Fibroblast of villous mesenchyme (primary cell): ENCODE data around the gene CERT1. TPM values are rescaled to one million over a fixed set of nuclear protein-coding genes. Genes with fewer than 3 reads are reported as not detected.
A peak's percentile ranks its signal among the peaks of the same experiment; 100 is the strongest.
"Not testable (repeated sequence)": the region's sequence is repeated elsewhere in the genome, so short reads cannot be mapped to it uniquely, and the experiment has no call there.

Experiments
- DNase-seq: peaks from one replicate; pipeline ENCODE4 v3.0.0-alpha.2; 2010; ENCODE audit warnings: low read depth
- H3K4me3 ChIP-seq: 2 replicates; pipeline ENCODE4 v1.5.1; 2011; ENCODE audit warnings: low read depth, mild to moderate bottlenecking, low read length
- total RNA-seq: library from RNA; depleted of rRNA; stranded (reverse); fragments of >200 nt; gene quantifications from 2 replicates; pipeline ENCODE4 v1.2.3, GENCODE V29; 2012
- TF ChIP-seq, protein P1 (sequence below): IDR thresholded peaks from 2 replicates; pipeline ENCODE4 v1.5.1; 2012; ENCODE audit warnings: low read depth, mild to moderate bottlenecking, low read length; ENCODE audit not compliant: insufficient read depth

The CERT1 gene, protein sequence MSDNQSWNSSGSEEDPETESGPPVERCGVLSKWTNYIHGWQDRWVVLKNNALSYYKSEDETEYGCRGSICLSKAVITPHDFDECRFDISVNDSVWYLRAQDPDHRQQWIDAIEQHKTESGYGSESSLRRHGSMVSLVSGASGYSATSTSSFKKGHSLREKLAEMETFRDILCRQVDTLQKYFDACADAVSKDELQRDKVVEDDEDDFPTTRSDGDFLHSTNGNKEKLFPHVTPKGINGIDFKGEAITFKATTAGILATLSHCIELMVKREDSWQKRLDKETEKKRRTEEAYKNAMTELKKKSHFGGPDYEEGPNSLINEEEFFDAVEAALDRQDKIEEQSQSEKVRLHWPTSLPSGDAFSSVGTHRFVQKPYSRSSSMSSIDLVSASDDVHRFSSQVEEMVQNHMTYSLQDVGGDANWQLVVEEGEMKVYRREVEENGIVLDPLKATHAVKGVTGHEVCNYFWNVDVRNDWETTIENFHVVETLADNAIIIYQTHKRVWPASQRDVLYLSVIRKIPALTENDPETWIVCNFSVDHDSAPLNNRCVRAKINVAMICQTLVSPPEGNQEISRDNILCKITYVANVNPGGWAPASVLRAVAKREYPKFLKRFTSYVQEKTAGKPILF
- total RNA-seq: 22.2 and 27.2 TPM in 2 replicates

DNA sequence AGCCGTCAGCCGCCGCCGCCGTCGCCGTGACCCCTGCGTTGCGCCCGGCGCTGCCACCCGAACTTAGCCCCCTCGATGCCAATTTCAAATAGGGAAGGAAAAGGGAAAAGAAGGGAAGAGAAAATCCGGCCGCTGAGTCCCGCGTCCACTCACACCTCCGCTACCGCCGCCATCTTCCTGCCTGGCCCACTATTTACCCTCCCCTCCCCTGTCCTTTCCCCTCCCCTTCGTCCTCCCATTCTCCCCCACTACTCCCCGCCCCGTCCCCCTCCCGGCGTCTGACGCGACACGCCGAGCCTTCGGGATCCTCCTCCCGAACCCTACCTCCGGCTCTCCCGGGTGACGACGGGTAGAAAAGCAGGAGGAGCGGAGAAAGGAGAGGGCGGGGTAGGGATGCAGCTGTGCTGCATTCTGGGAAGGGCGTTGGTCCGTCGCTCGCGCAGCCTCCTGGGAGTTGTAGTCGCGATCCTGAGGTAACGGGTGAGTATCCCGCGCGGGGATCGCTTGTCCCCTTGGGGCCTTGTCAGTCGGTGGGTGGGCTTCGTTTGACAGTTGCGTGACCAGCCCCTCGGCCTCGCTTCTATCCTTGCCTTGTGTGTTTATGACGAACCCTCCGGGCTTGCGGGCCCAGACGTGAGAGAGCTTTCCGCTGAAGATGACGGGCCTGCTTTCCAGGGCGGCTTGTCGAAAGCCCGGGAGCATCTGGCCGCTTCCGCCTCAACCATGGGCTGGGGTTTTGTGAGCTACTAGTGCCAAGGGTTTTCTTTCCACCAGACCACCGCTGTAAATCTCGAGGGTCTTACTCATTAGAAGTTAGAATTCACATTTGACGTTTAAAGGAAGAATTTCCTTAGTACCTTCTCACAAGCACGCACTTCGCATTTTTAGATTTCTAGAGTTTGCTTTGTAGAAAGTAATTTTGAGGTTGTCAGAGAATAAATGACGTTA, at the start of gene CERT1, which contains the start of gene POLK:
Gene CERT1, minus strand, starts transcription at position 195 of the 948 bp plus-strand sequence. CDS start 422 bp downstream, outside the sequence.
Gene POLK, plus strand, starts transcription at position 457 of the 948 bp plus-strand sequence.
- H3K4me3 ChIP-seq: peak within 1 kb of the TSS; percentile 87
- TF ChIP-seq, protein P1, sequence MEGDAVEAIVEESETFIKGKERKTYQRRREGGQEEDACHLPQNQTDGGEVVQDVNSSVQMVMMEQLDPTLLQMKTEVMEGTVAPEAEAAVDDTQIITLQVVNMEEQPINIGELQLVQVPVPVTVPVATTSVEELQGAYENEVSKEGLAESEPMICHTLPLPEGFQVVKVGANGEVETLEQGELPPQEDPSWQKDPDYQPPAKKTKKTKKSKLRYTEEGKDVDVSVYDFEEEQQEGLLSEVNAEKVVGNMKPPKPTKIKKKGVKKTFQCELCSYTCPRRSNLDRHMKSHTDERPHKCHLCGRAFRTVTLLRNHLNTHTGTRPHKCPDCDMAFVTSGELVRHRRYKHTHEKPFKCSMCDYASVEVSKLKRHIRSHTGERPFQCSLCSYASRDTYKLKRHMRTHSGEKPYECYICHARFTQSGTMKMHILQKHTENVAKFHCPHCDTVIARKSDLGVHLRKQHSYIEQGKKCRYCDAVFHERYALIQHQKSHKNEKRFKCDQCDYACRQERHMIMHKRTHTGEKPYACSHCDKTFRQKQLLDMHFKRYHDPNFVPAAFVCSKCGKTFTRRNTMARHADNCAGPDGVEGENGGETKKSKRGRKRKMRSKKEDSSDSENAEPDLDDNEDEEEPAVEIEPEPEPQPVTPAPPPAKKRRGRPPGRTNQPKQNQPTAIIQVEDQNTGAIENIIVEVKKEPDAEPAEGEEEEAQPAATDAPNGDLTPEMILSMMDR: no peak
- peak; percentile 98 for DNase-seq

DNA sequence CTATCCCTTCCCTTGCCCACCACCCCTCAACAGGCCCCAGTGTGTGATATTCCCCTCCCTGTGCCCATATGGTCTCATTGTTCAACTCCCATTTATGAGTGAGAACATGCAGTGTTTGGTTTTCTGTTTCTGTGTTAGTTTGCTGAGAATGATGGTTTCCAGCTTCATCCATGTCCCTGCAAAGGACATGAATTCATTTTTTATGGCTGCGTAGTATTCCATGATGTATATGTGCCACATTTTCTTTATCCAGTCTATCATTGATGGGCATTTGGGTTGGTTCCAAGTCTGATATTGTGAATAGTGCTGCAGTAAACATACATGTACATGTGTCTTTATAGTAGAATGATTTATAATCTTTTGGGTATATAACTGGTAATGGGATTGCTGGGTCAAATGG, 49.2 kb upstream of the CERT1 start:
- DNase-seq, H3K4me3 ChIP-seq: not testable (repeated sequence)

DNA sequence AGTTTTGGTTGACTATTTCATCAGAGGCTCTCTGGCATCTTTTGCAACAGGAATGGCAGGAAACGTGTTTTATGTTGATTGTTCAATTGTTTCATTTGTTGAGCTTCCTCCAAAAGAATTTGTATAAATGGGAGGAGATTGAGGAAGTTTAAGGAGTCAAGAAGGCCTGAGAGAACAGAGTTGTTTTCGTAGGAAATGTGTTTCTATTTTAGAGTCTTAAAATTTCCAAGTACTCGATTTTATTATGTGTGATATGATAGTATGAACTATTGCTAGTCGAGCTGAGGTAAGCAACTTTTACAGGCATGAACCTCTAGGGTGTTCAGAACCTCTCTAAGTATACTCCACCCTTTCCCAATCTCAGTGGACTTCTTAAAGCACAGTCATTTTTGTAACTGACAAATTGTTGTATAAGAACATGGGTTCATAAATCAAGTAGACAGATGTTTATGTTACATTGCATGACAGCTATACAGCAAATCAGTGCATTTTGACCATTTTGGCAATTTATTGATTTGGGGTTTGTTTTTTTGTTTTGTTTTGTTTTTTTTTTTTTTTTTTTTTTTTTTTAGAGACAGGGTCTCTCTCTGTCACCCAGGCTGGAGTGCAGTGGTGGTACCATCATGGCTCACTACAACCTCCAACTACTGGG, 47.7 kb upstream of the CERT1 start:
- DNase-seq: no peak
- no peak overlapping the region for H3K4me3 ChIP-seq
- TF ChIP-seq, protein P1: no peak

DNA sequence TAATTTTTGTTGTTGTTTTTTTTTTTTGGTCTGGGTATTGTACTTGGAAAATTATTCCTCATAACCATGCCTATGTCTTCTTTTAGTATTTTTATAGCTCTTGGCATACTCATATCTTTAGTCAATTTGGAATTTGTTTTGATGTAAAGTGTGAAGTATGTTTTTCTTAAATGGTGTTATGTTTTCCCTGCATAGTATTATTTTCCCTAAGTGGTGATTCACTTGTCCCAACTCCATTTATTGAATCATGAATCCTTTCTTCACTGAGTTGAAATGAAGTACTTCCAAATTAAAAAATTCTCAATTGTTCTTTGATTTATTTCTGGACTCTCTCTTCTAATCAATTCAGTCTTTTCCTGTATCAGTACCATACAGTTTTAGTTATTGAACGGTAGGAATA, 46.8 kb upstream of the CERT1 start:
- TF ChIP-seq, protein P1: no peak
- DNase-seq: no peak
- no peak overlapping the region for H3K4me3 ChIP-seq

DNA sequence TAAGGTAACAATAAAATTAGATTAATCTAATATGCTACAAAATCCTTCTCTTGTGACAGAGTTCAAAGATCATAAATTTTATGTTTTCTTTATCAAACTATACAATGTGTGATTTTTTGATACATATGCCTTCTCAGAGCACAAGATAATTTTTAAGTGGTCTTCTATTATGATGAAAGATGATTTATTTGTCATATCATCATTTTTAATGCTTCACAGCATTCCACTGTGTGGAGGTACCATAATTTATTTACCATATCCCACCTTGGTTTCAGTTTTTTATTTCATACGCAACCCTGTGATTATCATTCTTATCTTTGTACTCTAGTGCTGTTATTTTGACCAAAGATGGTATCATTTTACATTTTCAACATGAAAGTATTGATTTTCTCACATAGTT, 41.9 kb upstream of the CERT1 start:
- no peak for DNase-seq
- TF ChIP-seq, protein P1: no peak
- no peak overlapping the region for H3K4me3 ChIP-seq

DNA sequence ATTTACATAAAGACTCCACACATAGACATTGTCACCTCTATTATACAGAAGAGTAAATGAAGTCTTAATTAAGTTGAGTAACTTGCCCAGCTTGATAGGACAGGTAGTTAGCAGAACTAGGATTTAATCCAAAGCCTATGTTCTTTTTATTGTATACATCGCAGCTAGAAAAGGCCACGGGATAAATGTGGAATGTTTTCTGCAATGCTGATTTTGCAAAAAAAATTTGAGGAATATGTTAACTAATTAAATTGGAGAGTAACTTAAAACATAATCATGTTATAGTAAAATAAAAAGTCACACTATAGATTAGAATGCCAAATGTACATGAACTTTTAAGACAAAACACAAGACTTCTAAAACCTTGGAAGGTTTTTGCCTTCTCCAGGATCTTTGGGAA, 41.3 kb upstream of the CERT1 start:
- TF ChIP-seq, protein P1: no peak
- no peak for DNase-seq
- H3K4me3 ChIP-seq: no peak overlapping the region
